CD4-positive, alpha-beta T cell treated with Interleukin-4 for 4 hours (primary cell): Measurements from ENCODE around the gene KDM4B.
"Not testable (repeated sequence)": the region's sequence is repeated elsewhere in the genome, so short reads cannot be mapped to it uniquely, and the experiment has no call there.

ENCODE experiments used
- DNase-seq: peaks from one replicate; pipeline ENCODE4 v3.0.0-alpha.2; 2020

Gene KDM4B

GRCh38 chr19:4969292-4969771 lies 419 bp downstream of the KDM4B start:
- DNase-seq: no peak

DNA sequence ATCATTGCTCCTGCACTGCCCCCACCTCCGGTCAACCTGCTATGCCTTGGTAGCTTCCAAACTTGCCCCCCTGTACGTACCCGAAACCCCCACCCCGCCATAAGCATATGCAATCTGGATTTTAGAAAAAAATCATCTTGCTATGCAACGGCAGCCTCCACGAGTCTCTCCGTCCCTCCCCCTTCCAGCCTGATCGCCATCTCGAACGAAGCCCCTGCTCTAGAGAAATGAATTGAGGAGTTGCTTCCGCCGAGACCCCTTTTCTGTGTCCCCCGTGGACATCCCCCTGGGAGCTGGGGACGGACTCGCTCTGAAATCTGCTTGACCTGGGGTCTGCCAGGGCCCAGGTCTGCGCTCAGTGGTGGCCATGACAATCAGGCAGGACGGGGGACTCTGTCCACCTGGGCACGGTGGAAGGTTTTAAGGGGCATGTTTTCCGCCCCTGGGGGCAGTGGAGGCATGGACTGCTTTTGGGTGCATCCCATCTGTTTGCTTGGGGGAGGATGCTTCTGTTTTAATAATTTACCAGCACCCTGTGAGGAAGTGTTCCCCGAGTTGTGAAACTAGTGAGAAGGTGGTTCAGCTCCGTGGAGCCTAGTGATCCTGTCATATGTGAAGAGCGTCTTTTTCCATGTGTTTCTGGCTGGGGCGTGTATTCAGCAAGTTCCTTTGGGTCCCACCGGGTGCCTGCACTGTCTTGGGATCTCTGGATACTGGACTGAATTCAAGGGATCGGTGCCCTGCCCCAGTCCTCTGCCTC lies 1.0 kb downstream of the KDM4B start:
- DNase-seq: no peak

GRCh38 chr19:4970558-4971423 lies 1.9 kb downstream of the KDM4B start:
- no peak for DNase-seq

DNA sequence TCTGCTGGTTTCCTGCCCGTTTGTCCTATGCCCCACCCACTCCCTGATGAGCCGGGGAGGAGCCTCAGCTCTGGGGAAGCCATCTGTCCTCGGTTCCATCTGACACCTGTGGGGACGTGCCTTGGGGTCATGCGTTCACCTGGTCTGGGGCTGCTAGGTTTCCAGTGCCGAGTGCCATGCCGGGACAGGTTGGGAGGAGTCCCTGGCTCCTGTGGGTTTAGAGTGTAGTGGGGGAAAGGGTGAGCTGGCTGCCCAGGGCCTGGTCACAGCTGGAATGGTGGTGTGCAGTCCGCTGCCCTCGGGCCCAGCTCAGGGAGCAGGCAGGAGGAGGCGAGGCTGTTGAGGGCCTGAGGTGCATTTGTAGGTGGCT lies 2.5 kb downstream of the KDM4B start:
- DNase-seq: peak; percentile 13

GRCh38 chr19:4971816-4972495 lies 3.0 kb downstream of the KDM4B start:
- DNase-seq: no peak

GRCh38 chr19:4972509-4973230 lies 3.8 kb downstream of the KDM4B start:
- no peak for DNase-seq

GRCh38 chr19:4974880-4975469 lies 6.1 kb downstream of the KDM4B start:
- DNase-seq: no peak

GRCh38 chr19:4975601-4976000 lies 6.7 kb downstream of the KDM4B start:
- not testable (repeated sequence) for DNase-seq

DNA sequence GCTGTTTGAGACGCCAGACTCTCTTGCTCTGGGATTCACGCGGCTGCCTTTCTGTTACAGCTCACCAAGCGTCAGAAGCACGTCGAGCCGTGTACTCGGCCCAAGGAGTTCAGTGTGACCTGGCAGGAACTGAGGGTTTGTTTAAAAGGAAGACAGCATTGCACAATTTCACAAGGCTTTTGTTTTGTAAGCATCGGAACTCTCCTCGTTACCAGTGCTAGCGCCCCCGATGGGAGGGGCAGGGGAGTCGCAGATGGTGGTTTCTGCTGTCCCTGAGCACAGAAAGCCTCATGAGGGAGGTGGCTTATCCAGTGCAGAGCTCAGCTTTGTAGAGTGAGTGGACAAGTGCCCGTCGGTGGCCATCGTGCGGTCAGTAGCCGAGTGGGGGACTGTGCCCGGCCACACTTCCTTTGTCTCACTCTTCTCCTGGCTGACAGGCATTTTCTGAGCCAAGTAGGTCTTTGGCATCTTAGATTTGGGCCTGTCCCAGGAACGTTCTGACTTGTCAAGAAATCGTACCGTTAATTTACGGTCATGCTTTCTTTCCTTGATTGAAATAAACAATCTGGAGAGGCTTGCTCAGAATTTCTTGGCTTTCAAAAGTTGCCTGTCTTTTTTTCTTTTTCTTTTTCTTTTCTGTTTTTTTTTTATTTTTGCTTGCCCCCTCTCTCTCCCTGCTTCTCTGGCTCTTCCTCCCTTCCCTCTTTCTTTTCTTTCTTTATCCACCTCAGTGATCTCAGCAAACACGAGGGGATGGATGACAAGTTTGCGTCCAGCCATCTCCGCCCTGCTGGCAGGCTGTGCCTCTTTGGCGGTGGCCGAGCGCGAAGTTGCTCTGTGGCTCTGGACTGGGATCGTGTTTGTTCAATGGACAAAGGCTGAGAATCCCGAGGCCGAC lies 7.7 kb downstream of the KDM4B start:
- peak; percentile 8 for DNase-seq

- DNase-seq: no peak
These were observed 8.6 kb downstream of the KDM4B start for GRCh38 chr19:4977299-4978174.

GRCh38 chr19:4979211-4979807 lies 10.4 kb downstream of the KDM4B start:
- DNase-seq: no peak

DNA sequence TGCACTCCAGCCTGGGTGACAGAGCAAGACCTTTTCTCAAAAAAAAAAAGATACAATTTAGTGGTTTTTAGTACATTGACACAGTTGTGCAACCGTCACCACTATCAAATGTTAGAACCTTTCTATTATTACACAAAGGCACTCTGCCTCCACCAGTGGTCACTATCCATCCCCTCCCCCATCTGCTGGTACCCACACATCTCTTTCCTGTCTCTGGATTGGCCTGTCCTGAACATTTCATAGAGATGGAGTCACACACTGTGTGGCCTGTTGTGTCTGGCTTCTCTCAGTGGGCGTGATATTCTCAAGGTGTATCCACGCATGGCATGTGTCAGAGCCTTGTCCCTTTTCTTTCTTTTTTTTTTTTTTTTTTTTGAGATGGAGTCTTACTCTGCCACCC lies 11.2 kb downstream of the KDM4B start:
- DNase-seq: no peak

DNA sequence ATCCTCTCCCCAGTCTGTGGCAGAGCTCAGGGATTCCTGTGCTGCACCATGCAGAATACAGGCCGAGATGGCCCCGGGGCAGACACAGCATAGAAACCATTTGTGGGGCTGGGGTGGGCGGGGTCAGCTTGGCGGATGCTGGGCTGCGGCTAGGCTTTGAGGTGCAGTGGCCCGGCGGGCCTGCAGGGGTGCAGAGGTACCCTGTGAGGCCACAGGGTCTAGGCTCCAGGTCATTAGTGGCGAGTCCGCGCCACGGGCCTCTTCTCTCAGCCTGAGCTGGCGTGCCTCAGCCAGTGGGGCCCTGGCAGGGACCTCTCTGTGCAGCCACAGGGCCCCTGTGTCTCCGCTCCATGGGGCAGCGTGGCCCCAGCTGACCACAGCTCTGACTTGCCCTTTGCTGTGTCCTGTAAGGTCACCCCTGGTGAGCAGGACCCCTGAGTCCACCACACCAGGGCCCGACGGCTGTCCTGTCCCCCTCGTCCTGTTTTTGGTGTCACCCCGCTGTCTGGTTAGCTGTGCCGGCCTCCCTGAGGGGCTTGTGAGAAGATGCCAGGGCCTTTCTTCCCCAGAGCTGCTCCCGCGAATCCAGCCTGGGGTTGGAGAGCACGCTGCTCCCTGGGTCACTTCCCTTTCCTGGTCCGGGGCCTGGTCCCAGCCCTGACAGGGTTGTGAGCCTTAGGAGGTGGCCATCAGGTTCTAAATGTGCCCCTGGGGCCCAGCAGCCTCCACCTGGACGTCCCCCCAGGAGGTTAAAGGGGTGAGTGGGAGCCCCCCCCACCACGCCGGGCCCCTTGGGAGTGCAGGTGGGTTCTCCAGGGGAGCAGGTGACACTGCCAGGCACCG lies 12.1 kb downstream of the KDM4B start:
- no peak for DNase-seq

DNA sequence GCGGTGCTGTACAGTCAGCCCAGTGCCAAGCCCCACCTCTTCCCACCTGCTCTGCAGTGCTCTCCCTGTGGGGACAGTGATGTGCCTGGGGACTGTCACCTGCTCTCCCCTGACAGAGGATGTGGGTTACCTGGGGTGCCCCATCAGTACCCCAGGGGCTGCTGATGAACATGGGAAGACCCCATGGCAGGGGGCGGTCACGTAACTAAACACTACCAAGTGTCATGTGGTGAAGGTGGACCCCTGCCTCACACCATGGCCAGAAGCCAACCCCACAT lies 12.7 kb downstream of the KDM4B start:
- DNase-seq: no peak

DNA sequence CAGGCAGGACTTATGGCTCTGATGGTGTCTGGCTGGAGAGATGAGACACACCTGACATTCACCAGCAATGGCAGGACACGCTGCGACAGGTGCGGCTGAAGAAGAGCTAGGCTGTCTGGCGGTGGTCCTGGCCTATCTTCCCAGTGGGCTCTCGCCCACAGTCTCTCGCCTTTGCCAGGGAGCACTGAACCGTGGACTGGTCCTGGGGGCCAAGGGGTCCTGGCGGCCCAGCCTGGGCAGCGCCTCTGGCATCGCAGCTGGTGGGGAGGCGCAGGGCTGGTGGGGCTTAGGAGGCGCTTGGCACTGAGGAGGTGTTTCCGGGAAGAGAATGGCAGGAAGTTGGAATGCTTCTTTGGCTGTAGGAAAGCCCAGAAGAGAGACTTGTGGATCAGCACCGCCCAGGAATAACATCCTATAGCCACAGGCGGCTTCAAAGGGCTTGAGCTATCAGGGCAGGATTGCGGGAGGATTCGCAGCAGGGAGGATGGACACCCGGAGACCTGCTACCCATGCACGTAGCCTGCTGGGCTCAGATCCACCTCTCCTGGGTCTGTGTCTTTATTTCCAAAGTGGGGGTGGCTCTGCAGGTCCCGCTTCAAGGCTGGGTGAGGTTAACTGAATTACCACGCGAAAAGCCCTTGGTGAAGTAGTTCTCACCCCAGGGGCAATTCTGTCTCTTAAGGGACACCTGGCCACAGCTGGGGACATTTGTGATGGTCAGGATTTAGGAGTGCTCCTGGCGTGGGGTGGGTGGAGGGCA lies 14.6 kb downstream of the KDM4B start:
- DNase-seq: no peak

DNA sequence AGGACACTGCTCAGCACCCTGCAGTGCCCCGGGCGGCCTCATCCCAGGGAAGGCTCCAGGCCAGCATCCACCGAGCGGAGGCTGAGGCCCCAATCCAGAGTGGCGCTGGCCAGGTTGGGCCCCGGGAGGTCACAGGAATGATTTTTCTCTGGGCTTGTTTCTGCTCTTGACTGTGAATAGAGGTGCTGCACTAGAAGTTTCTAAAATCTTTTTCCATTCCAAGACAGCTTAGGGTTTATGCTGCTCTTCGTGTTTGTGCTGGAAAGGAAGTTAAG lies 15.1 kb downstream of the KDM4B start:
- no peak for DNase-seq

DNA sequence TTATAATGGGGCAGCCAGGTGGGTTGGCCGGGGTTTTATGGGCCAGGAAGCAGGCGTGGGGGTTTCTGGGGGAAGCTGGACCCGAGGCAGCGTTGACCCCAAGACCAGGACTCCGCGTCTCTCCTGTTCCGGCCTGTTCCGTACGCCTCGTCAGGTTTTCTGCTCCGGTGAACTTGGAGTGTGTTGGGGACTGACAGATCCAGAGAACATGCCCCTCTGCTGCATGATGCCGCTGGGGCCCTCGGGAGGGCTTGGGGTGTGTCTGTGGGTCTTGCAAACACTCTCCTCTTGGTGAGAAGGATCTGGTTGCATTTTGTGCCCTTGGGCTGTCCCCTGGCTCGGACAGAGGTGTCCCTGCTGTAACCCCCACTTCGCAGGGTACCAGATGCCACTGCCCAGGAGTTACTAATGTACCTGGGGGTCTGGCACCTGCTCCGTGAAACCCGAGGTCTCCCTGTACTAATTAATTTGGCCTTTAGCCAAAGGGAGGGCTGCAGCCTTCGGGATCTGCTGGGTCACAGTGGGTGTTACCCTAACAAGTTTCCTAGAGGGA lies 15.6 kb downstream of the KDM4B start:
- DNase-seq: no peak

- DNase-seq: no peak
These were observed 16.7 kb downstream of the KDM4B start for GRCh38 chr19:4985551-4985991.
